H9 (cell line): ENCODE measurements around the gene RBSN. TPM values are rescaled to one million over a fixed set of nuclear protein-coding genes. Genes with fewer than 3 reads are reported as not detected.

Experiments used
- DNase-seq: peaks from one replicate; pipeline ENCODE4 v3.0.0-alpha.2; 2017
- H2AFZ ChIP-seq: one replicate; pipeline ENCODE4 v1.6.1; 2013; ENCODE audit warnings: mild to moderate bottlenecking, low read length, control low read depth, moderate library complexity
- H2AK5ac ChIP-seq: 2 replicates; pipeline ENCODE4 v1.6.1; 2013; ENCODE audit warnings: low read length, control low read depth, mixed read lengths; ENCODE audit not compliant: insufficient read length
- H2BK120ac ChIP-seq: one replicate; pipeline ENCODE4 v1.6.1; 2013; ENCODE audit warnings: low read depth, mild to moderate bottlenecking, low read length, control low read depth, inconsistent platforms; ENCODE audit not compliant: poor library complexity, severe bottlenecking
- H2BK12ac ChIP-seq: 2 replicates; pipeline ENCODE4 v1.6.1; 2013; ENCODE audit warnings: low read length, control low read depth, mixed read lengths, low read depth; ENCODE audit not compliant: insufficient read length
- H2BK15ac ChIP-seq: 2 replicates; pipeline ENCODE4 v1.6.1; 2013; ENCODE audit warnings: low read depth, low read length, control low read depth
- H2BK20ac ChIP-seq: one replicate; pipeline ENCODE4 v1.6.1; 2013; ENCODE audit warnings: low read depth, mild to moderate bottlenecking, low read length, control low read depth, inconsistent platforms; ENCODE audit not compliant: poor library complexity, severe bottlenecking
- H2BK5ac ChIP-seq: 2 replicates; pipeline ENCODE4 v1.6.1; 2013; ENCODE audit warnings: low read length, control low read depth, mixed read lengths; ENCODE audit not compliant: insufficient read length
- H3K14ac ChIP-seq: 2 replicates; pipeline ENCODE4 v1.6.1; 2013; ENCODE audit warnings: low read length, control low read depth; ENCODE audit not compliant: insufficient read depth
- H3K18ac ChIP-seq: 2 replicates; pipeline ENCODE4 v1.6.1; 2013; ENCODE audit warnings: low read depth, mild to moderate bottlenecking, mixed read lengths, low read length, control low read depth; ENCODE audit not compliant: insufficient read length
- H3K23ac ChIP-seq: 2 replicates; pipeline ENCODE4 v1.6.1; 2013; ENCODE audit warnings: low read length, control low read depth, mixed read lengths, low read depth; ENCODE audit not compliant: insufficient read length
- H3K23me2 ChIP-seq: 2 replicates; pipeline ENCODE4 v1.6.1; 2013; ENCODE audit warnings: low read depth, mild to moderate bottlenecking, mixed read lengths, low read length, control low read depth; ENCODE audit not compliant: insufficient read length, poor library complexity, severe bottlenecking
- H3K27ac ChIP-seq: 2 replicates; pipeline ENCODE4 v1.5.1; 2013; ENCODE audit warnings: low read length, control low read depth, mixed read lengths, low read depth; ENCODE audit not compliant: insufficient read length
- H3K27me3 ChIP-seq: 2 replicates; pipeline ENCODE4 v1.6.1; 2013; ENCODE audit warnings: low read length, control low read depth, inconsistent platforms; ENCODE audit not compliant: insufficient read depth
- H3K4ac ChIP-seq: 2 replicates; pipeline ENCODE4 v1.6.1; 2013; ENCODE audit warnings: low read depth, mild to moderate bottlenecking, control low read depth, inconsistent platforms, low read length, moderate library complexity
- H3K4me1 ChIP-seq: 2 replicates; pipeline ENCODE4 v1.6.1; 2013; ENCODE audit warnings: low read length, control low read depth, inconsistent platforms; ENCODE audit not compliant: insufficient read depth
- H3K4me2 ChIP-seq: 2 replicates; pipeline ENCODE4 v1.6.1; 2013; ENCODE audit warnings: low read length, control low read depth, mixed read lengths; ENCODE audit not compliant: insufficient read length, insufficient read depth
- H3K56ac ChIP-seq: 2 replicates; pipeline ENCODE4 v1.6.1; 2013; ENCODE audit warnings: low read depth, mild to moderate bottlenecking, mixed read lengths, low read length, control low read depth; ENCODE audit not compliant: insufficient read length
- H3K79me1 ChIP-seq: 2 replicates; pipeline ENCODE4 v1.6.1; 2013; ENCODE audit warnings: low read depth, mild to moderate bottlenecking, moderate library complexity, low read length, control low read depth, inconsistent platforms; ENCODE audit not compliant: insufficient read depth, poor library complexity, severe bottlenecking
- H3K79me2 ChIP-seq: 2 replicates; pipeline ENCODE4 v1.6.1; 2013; ENCODE audit warnings: low read length, control low read depth, inconsistent platforms; ENCODE audit not compliant: insufficient read depth
- H3K9ac ChIP-seq: 2 replicates; pipeline ENCODE4 v1.6.1; 2013; ENCODE audit warnings: low read length, control low read depth, mixed read lengths; ENCODE audit not compliant: insufficient read length; ENCODE audit errors: extremely low read depth
- H3K9me3 ChIP-seq: one replicate; pipeline ENCODE4 v1.6.1; 2013; ENCODE audit warnings: low read depth, low read length, inconsistent platforms; ENCODE audit not compliant: control insufficient read depth
- H3T11ph ChIP-seq: one replicate; pipeline ENCODE4 v1.6.1; 2013; ENCODE audit warnings: mild to moderate bottlenecking, low read length, control low read depth, inconsistent platforms
- H4K20me1 ChIP-seq: one replicate; pipeline ENCODE4 v1.6.1; 2013; ENCODE audit not compliant: control insufficient read depth, insufficient read length, insufficient read depth
- H4K5ac ChIP-seq: 2 replicates; pipeline ENCODE4 v1.6.1; 2013; ENCODE audit warnings: low read depth, mild to moderate bottlenecking, mixed read lengths, low read length, control low read depth; ENCODE audit not compliant: insufficient read length
- H4K8ac ChIP-seq: replicated peaks from 2 replicates; pipeline ENCODE4 v1.6.1; 2013; ENCODE audit warnings: low read length, control low read depth, mixed read lengths, low read depth; ENCODE audit not compliant: insufficient read length
- H4K91ac ChIP-seq: 2 replicates; pipeline ENCODE4 v1.6.1; 2013; ENCODE audit warnings: low read depth, mild to moderate bottlenecking, moderate library complexity, mixed read lengths, low read length, control low read depth; ENCODE audit not compliant: insufficient read length
- H3K27ac Mint-ChIP-seq, 3 experiments: 2 replicates in 2 of 3; 3 replicates in 1 of 3; pipeline ENCODE4 v1.8.0; 2020 to 2021; ENCODE audit warnings: mixed read lengths in 3 of 3, mild to moderate bottlenecking in 1 of 3, moderate library complexity in 1 of 3
- H3K27me3 Mint-ChIP-seq: 2 replicates; pipeline ENCODE4 v1.8.0; 2021; ENCODE audit warnings: low read depth, mild to moderate bottlenecking, moderate library complexity, mixed read lengths
- H3K36me3 Mint-ChIP-seq, 3 experiments: 2 replicates in 2 of 3; 3 replicates in 1 of 3; pipeline ENCODE4 v1.8.0; 2020 to 2021; ENCODE audit warnings: low read depth in 3 of 3, mixed read lengths in 3 of 3; ENCODE audit not compliant: insufficient read depth in 1 of 3
- H3K4me1 Mint-ChIP-seq, 2 experiments: 2 replicates each; pipeline ENCODE4 v1.8.0; 2020; ENCODE audit warnings: mixed read lengths in 2 of 2
- H3K4me3 Mint-ChIP-seq, 2 experiments: 2 replicates in 1 of 2; 3 replicates in 1 of 2; pipeline ENCODE4 v1.8.0; 2020 to 2021; ENCODE audit warnings: mild to moderate bottlenecking in 2 of 2, mixed read lengths in 2 of 2, moderate library complexity in 1 of 2
- H3K9me3 Mint-ChIP-seq, 2 experiments: 2 replicates in 1 of 2; 3 replicates in 1 of 2; pipeline ENCODE4 v1.8.0; 2020; ENCODE audit warnings: mild to moderate bottlenecking in 2 of 2, mixed read lengths in 2 of 2, moderate library complexity in 1 of 2
- CTCF ChIP-seq: fragments of 200-600 bp; sonication (generic); conservative IDR thresholded peaks from 3 replicates; pipeline ENCODE4 v1.8.0; 2021; ENCODE audit warnings: antibody characterized with exemption, mild to moderate bottlenecking
- WGBS: extraction: QIAGEN DNeasy Blood & Tissue Kit; methylation state at CpG from one replicate; pipeline ENCODE4 v1.1.7; 2013; ENCODE audit warnings: missing lambda C conversion rate, low lambda C conversion rate, mixed read lengths; ENCODE audit not compliant: insufficient read length; ENCODE audit errors: extremely low coverage; 5-methylcytosine and 5-hydroxymethylcytosine counted together
- total RNA-seq: library from RNA; stranded (reverse); gene quantifications from 2 replicates; pipeline ENCODE4 v1.2.1, GENCODE V29; 2021

Gene RBSN
- total RNA-seq, 1 experiment from 2014 or later, result 16.0 TPM

- no peak overlapping the region for H3K23ac ChIP-seq
- no peak overlapping the region for H2BK12ac ChIP-seq
- peaks cover 24 to 86% (median 65%) of the 10 kb centered on the region in 3 experiments; a peak in 6 of 7 replicates for H3K36me3 Mint-ChIP-seq
- no CpG with 5 or more reads among the region's 1 CpG for WGBS
- H2AFZ ChIP-seq, result no peak overlapping the region
- no peak overlapping the region for H3T11ph ChIP-seq
- H3K4me2 ChIP-seq, result no peak overlapping the region
- H2BK20ac ChIP-seq, result no peak overlapping the region
- H3K18ac ChIP-seq, result no peak overlapping the region
- no peak overlapping the region for H2BK120ac ChIP-seq
- H3K79me2 ChIP-seq, result peaks cover 6% of the 10 kb centered on the region; the same call in 1 of the 2 replicates
- H4K8ac ChIP-seq, result no peak overlapping the region
- no peak overlapping the region for H4K91ac ChIP-seq
- no peak overlapping the region for H4K5ac ChIP-seq
- H3K14ac ChIP-seq, result no peak overlapping the region
- no peaks in the 10 kb centered on the region for H3K23me2 ChIP-seq
- H3K4ac ChIP-seq, result no peak overlapping the region
- H3K4me1 ChIP-seq, result no peaks in the 10 kb centered on the region
- DNase-seq, result peak; percentile 87
- no peak overlapping the region for H2BK5ac ChIP-seq
- no peak overlapping the region for H3K9ac ChIP-seq
- no peaks in the 10 kb centered on the region for H3K27me3 Mint-ChIP-seq
- no peaks in the 10 kb centered on the region for H3K27me3 ChIP-seq
- no peak overlapping the region for H2AK5ac ChIP-seq
- peaks cover 2% of the 10 kb centered on the region for H4K20me1 ChIP-seq
- peaks cover 7 to 10% of the 10 kb centered on the region in 2 experiments; a peak in 3 of 4 replicates for H3K4me1 Mint-ChIP-seq
- peak overlapping the region in 1 of 3 experiments; percentile 71; a peak in 3 of 7 replicates for H3K27ac Mint-ChIP-seq
- no peak overlapping the region for H3K27ac ChIP-seq
- H3K9me3 Mint-ChIP-seq, result no peaks in the 10 kb centered on the region
- no peak overlapping the region for H3K56ac ChIP-seq
- H3K79me1 ChIP-seq, result no peaks in the 10 kb centered on the region
- peak; percentile 87 for TF ChIP-seq CTCF
- no peaks in the 10 kb centered on the region for H3K9me3 ChIP-seq
- no peak overlapping the region for H3K4me3 Mint-ChIP-seq
- no peak overlapping the region for H2BK15ac ChIP-seq
These were observed 47.4 kb downstream of the RBSN start for GRCh38 chr3:15051531-15051930.
